Adrenal gland (tissue), 5 donors: ENCODE results near the gene ABCC11.

Source experiments
- POLR2A ChIP-seq, 2 donors: fragments of 450-650 bp; IDR thresholded peaks; one replicate each; pipeline ENCODE4 v1.6.1; 2017; ENCODE audit warnings: antibody characterized with exemption in 2 of 2, mild to moderate bottlenecking in 2 of 2, moderate library complexity in 1 of 2
- TF ChIP-seq, protein P1 (sequence below), 6 experiments: fragments of 450-650 bp in 4 of 6; fragments of 200-600 bp in 2 of 6; sonication (generic) in 1 of 6; IDR thresholded peaks; 1 replicate in 5 of 6; 2 replicates in 1 of 6; pipeline versions ENCODE4 v1.5.1 to v1.8.0; 2016 to 2021; ENCODE audit warnings: antibody characterized with exemption in 6 of 6, mild to moderate bottlenecking in 2 of 6, moderate library complexity in 1 of 6
- donor health status: DM: no; HTN: no; CAD: no.

DNA sequence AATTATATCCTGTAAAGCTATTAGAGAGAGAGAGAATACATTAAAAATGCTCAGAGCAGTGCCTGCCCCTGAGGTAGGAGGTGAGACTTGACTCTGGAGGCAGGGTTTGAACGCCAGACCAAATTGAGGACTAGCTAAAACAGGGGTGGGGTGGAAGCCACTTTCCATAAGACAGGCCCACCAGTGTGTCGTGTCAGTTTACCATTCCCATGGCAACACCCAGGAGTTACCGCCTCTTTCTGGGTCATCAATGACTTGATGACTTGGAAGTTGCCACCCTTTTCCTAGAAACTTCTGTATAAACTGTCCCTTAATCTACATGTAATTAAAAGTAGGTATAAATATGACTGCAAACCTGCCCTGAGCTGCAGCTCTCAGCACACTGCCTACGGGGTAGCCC lies 59.6 kb downstream of the ABCC11 start:
- TF ChIP-seq, protein P1, sequence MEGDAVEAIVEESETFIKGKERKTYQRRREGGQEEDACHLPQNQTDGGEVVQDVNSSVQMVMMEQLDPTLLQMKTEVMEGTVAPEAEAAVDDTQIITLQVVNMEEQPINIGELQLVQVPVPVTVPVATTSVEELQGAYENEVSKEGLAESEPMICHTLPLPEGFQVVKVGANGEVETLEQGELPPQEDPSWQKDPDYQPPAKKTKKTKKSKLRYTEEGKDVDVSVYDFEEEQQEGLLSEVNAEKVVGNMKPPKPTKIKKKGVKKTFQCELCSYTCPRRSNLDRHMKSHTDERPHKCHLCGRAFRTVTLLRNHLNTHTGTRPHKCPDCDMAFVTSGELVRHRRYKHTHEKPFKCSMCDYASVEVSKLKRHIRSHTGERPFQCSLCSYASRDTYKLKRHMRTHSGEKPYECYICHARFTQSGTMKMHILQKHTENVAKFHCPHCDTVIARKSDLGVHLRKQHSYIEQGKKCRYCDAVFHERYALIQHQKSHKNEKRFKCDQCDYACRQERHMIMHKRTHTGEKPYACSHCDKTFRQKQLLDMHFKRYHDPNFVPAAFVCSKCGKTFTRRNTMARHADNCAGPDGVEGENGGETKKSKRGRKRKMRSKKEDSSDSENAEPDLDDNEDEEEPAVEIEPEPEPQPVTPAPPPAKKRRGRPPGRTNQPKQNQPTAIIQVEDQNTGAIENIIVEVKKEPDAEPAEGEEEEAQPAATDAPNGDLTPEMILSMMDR (IDR thresholded peaks at IDR 0.05) = no peak
- TF ChIP-seq POLR2A (IDR thresholded peaks at IDR 0.05) = no peak
